LNCAP (cell line): ENCODE data around the gene BANK1.

Experiments
- CTCF ChIP-seq: fragments of 450-650 bp; IDR thresholded peaks from 2 replicates; pipeline ENCODE4 v1.5.1; 2017; ENCODE audit warnings: mild to moderate bottlenecking

The BANK1 gene

GRCh38 chr4:101857176-101857575, 66.6 kb downstream of the BANK1 start:
- TF ChIP-seq CTCF = no peak

GRCh38 chr4:101858641-101859040, 68.1 kb downstream of the BANK1 start:
- TF ChIP-seq CTCF = no peak

GRCh38 chr4:101862595-101862994, 72.1 kb downstream of the BANK1 start:
- no peak for TF ChIP-seq CTCF

GRCh38 chr4:101864660-101865059, 74.1 kb downstream of the BANK1 start:
- no peak for TF ChIP-seq CTCF

DNA sequence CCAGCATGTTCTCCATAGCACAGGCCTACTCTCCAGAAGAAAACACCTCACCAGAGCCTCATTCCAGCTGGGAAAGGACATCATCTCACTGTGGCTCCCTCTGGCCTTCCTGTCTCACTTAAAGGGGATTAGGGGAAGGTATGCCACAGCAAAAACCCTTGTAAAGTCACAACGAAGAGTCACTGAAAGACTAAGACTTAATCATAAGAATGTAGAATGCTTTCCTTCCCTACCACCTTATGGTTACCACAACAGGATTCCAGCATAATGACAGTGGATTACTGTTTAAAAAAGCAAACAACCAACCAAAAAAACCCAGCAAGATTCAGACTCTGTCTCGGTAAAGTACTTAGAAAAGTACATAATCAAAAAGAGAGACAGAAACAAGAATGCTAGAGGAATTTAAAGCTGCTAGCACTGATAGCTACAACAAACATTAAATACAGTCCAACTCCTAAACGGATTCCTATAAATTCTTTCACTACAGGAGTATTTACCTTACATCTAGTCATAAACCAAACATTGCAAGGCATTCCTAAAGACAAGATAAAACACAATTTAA, 75.1 kb downstream of the BANK1 start:
- no peak for TF ChIP-seq CTCF

DNA sequence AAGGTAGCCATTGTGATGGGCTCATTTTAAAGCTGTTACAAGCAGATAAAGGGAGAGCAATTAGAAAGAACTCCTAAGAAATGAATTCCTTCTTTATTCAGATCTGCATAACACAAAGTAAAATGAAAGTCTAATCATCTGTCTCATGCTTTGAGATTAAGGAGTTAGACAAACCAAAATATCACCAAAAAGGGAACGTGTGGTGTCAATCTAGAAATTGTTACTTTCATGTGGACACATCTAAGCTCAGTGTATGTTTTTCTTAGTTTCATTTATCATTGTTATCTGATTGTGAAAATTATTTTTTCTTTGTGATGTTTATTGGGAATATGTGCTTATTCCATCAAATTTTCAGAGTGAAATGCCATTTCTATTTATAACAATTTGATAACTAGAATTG, 80.3 kb downstream of the BANK1 start:
- no peak for TF ChIP-seq CTCF

- TF ChIP-seq CTCF = no peak
These were observed 81.6 kb downstream of the BANK1 start for GRCh38 chr4:101871962-101872676.
